HG03439 (cell line): ENCODE results near the gene EEF1AKMT1.

ENCODE experiments used
- ATAC-seq: cut with Tn5 transposase; IDR thresholded peaks from one replicate; pipeline ENCODE4 v1.9.1; 2021; ENCODE audit warnings: mild to moderate bottlenecking, moderate library complexity; ENCODE audit not compliant: unreplicated experiment

EEF1AKMT1 gene

GRCh38 chr13:20720499-20720898 lies 53.3 kb downstream of the EEF1AKMT1 start:
- no peak for ATAC-seq

GRCh38 chr13:20719783-20720182 lies 54.0 kb downstream of the EEF1AKMT1 start:
- no peak for ATAC-seq

- no peak for ATAC-seq
Observed at GRCh38 chr13:20718958-20719566, 54.7 kb downstream of the EEF1AKMT1 start.

GRCh38 chr13:20717581-20718542 lies 55.9 kb downstream of the EEF1AKMT1 start:
- no peak for ATAC-seq

- ATAC-seq = no peak
Observed at GRCh38 chr13:20716951-20717350, 56.8 kb downstream of the EEF1AKMT1 start.

- no peak for ATAC-seq
Observed at GRCh38 chr13:20715330-20715712, 58.4 kb downstream of the EEF1AKMT1 start.

GRCh38 chr13:20714563-20715329 lies 59.0 kb downstream of the EEF1AKMT1 start:
- ATAC-seq = no peak

- ATAC-seq = no peak
Observed at GRCh38 chr13:20714161-20714560, 59.6 kb downstream of the EEF1AKMT1 start.

GRCh38 chr13:20713751-20714150 lies 60.0 kb downstream of the EEF1AKMT1 start:
- no peak for ATAC-seq

- ATAC-seq = no peak
Observed at GRCh38 chr13:20713014-20713376, 60.8 kb downstream of the EEF1AKMT1 start.

GRCh38 chr13:20711301-20712044 lies 62.3 kb downstream of the EEF1AKMT1 start:
- no peak for ATAC-seq

- ATAC-seq = no peak
Observed at GRCh38 chr13:20709782-20710181, 64.0 kb downstream of the EEF1AKMT1 start.

GRCh38 chr13:20709369-20709768 lies 64.4 kb downstream of the EEF1AKMT1 start:
- no peak for ATAC-seq

GRCh38 chr13:20708216-20708615 lies 65.5 kb downstream of the EEF1AKMT1 start:
- ATAC-seq = no peak

- no peak for ATAC-seq
Observed at GRCh38 chr13:20706661-20707060, 67.1 kb downstream of the EEF1AKMT1 start.

- no peak for ATAC-seq
Observed at GRCh38 chr13:20704459-20705069, 69.2 kb downstream of the EEF1AKMT1 start.

- peak; percentile 85 for ATAC-seq
Observed at GRCh38 chr13:20703780-20704458, 69.8 kb downstream of the EEF1AKMT1 start.

- peak; percentile 37 for ATAC-seq
Observed at GRCh38 chr13:20702915-20703779, 70.6 kb downstream of the EEF1AKMT1 start, which contains the start of gene IL17D. Gene IL17D (plus strand): TSS chr13:20703699. CDS start chr13:20704002, 303 bp downstream.

GRCh38 chr13:20702530-20702914 lies 71.2 kb downstream of the EEF1AKMT1 start:
- no peak for ATAC-seq
